Measurements from ENCODE around the gene GALM.
A peak's percentile ranks its signal among the peaks of the same experiment; 100 is the strongest.
"Not testable (repeated sequence)": the region's sequence is repeated elsewhere in the genome, so short reads cannot be mapped to it uniquely, and the experiment has no call there.

The GALM gene

GRCh38 chr2:38682008-38682575 lies 16.2 kb downstream of the GALM start:
- Mint-ChIP-seq H3K27me3 (ENCODE audit: low read depth) (no peaks in the 10 kb centered on the region), H3K27ac (no peak overlapping the region), H3K4me3 (no peak overlapping the region), H3K4me1 (peaks cover 7% of the 10 kb centered on the region), H3K9me3 (no peaks in the 10 kb centered on the region), H3K36me3 (ENCODE audit: low read depth) (peaks cover 77% of the 10 kb centered on the region)
- TF ChIP-seq CTCF (IDR thresholded peaks at IDR 0.05; ENCODE audit: unreplicated experiment in 3 of 3): no peak

- H3K4me1 Mint-ChIP-seq; H3K27me3 Mint-ChIP-seq (ENCODE audit: low read depth); H3K27ac Mint-ChIP-seq; H3K9me3 Mint-ChIP-seq; H3K4me3 Mint-ChIP-seq: not testable (repeated sequence)
- peaks cover 75% of the 10 kb centered on the region for H3K36me3 Mint-ChIP-seq (ENCODE audit: low read depth)
Observed at GRCh38 chr2:38682620-38683019, 16.7 kb downstream of the GALM start.

GRCh38 chr2:38683766-38684165 lies 17.9 kb downstream of the GALM start:
- peaks cover 79% of the 10 kb centered on the region for H3K36me3 Mint-ChIP-seq (ENCODE audit: low read depth)
- peaks cover 7% of the 10 kb centered on the region for H3K4me1 Mint-ChIP-seq
- H3K27ac Mint-ChIP-seq: no peak overlapping the region
- no peak for TF ChIP-seq CTCF (IDR thresholded peaks at IDR 0.05; ENCODE audit: unreplicated experiment in 3 of 3)
- no peaks in the 10 kb centered on the region for H3K27me3 Mint-ChIP-seq (ENCODE audit: low read depth)
- H3K4me3 Mint-ChIP-seq: no peak overlapping the region
- H3K9me3 Mint-ChIP-seq: no peaks in the 10 kb centered on the region

GRCh38 chr2:38685116-38685735 lies 19.3 kb downstream of the GALM start:
- H3K4me1 Mint-ChIP-seq: peaks cover 7% of the 10 kb centered on the region
- no peak overlapping the region for H3K4me3 Mint-ChIP-seq
- H3K36me3 Mint-ChIP-seq (ENCODE audit: low read depth): peaks cover 78% of the 10 kb centered on the region
- TF ChIP-seq CTCF (IDR thresholded peaks at IDR 0.05; ENCODE audit: unreplicated experiment in 3 of 3): no peak
- peak overlapping the region in 2 of 3 experiments; percentile 52 to 68 for H3K27ac Mint-ChIP-seq
- H3K9me3 Mint-ChIP-seq: no peaks in the 10 kb centered on the region
- no peaks in the 10 kb centered on the region for H3K27me3 Mint-ChIP-seq (ENCODE audit: low read depth)

- peaks cover 58% of the 10 kb centered on the region for H3K36me3 Mint-ChIP-seq (ENCODE audit: low read depth)
- no peak overlapping the region for H3K27ac Mint-ChIP-seq
- no peaks in the 10 kb centered on the region for H3K4me1 Mint-ChIP-seq
- no peak overlapping the region for H3K4me3 Mint-ChIP-seq
- H3K9me3 Mint-ChIP-seq: no peaks in the 10 kb centered on the region
- no peak for TF ChIP-seq CTCF (IDR thresholded peaks at IDR 0.05; ENCODE audit: unreplicated experiment in 3 of 3)
- H3K27me3 Mint-ChIP-seq (ENCODE audit: low read depth): no peaks in the 10 kb centered on the region
Observed at GRCh38 chr2:38690499-38691420, 24.8 kb downstream of the GALM start.

- no peaks in the 10 kb centered on the region for H3K4me1 Mint-ChIP-seq
Observed at GRCh38 chr2:38691994-38692393, 26.1 kb downstream of the GALM start.

More at GRCh38 chr2:38691994-38692393, 26.1 kb downstream of the GALM start:
- no peak for TF ChIP-seq CTCF (IDR thresholded peaks at IDR 0.05; ENCODE audit: unreplicated experiment in 3 of 3)
- no peaks in the 10 kb centered on the region for H3K9me3 Mint-ChIP-seq
- H3K27ac Mint-ChIP-seq: no peak overlapping the region
- H3K27me3 Mint-ChIP-seq (ENCODE audit: low read depth): no peaks in the 10 kb centered on the region
- H3K36me3 Mint-ChIP-seq (ENCODE audit: low read depth): peaks cover 53% of the 10 kb centered on the region
- no peak overlapping the region for H3K4me3 Mint-ChIP-seq

All from nephron (organoid).